DMS 273 (cell line): Measurements from ENCODE around the gene PPAN.

Source experiments
- DNase-seq: peaks from one replicate; lab custom pipeline; 2025; ENCODE audit not compliant: unreplicated experiment; lab: John Stamatoyannopoulos, UW

The PPAN gene

GRCh38 chr19:10138879-10139795, 33.0 kb downstream of the PPAN start:
- peak; percentile 28 for DNase-seq

- DNase-seq: no peak
Measured at GRCh38 chr19:10139952-10140351, 33.8 kb downstream of the PPAN start.

GRCh38 chr19:10141479-10141878, 35.3 kb downstream of the PPAN start:
- DNase-seq: no peak

- DNase-seq: no peak
Measured at GRCh38 chr19:10141973-10142372, 35.8 kb downstream of the PPAN start.

GRCh38 chr19:10142701-10143375, 36.7 kb downstream of the PPAN start:
- no peak for DNase-seq

- no peak for DNase-seq
Measured at GRCh38 chr19:10143681-10144080, 37.5 kb downstream of the PPAN start.

GRCh38 chr19:10144361-10144760, 38.2 kb downstream of the PPAN start:
- no peak for DNase-seq

GRCh38 chr19:10145031-10145430, 38.9 kb downstream of the PPAN start:
- no peak for DNase-seq

GRCh38 chr19:10146142-10146541, 40.0 kb downstream of the PPAN start:
- no peak for DNase-seq

GRCh38 chr19:10149427-10149826, 43.3 kb downstream of the PPAN start:
- no peak for DNase-seq

GRCh38 chr19:10151521-10151920, 45.4 kb downstream of the PPAN start:
- no peak for DNase-seq

GRCh38 chr19:10152100-10152499, 45.9 kb downstream of the PPAN start:
- no peak for DNase-seq

GRCh38 chr19:10155839-10156238, 49.7 kb downstream of the PPAN start:
- DNase-seq: no peak

GRCh38 chr19:10158071-10158470, 51.9 kb downstream of the PPAN start:
- DNase-seq: no peak

GRCh38 chr19:10158485-10158884, 52.3 kb downstream of the PPAN start:
- DNase-seq: no peak

- DNase-seq: no peak
Measured at GRCh38 chr19:10159610-10160009, 53.4 kb downstream of the PPAN start.
